Right cardiac atrium (tissue), 5 donors: ENCODE data around the gene SLIT1. TPM values are rescaled to one million over a fixed set of nuclear protein-coding genes. Genes with fewer than 3 reads are reported as not detected.

ENCODE experiments used
- ATAC-seq, 2 donors: fragments of 200-7000 bp; cut with Tn5 transposase; one replicate each; pipeline versions ENCODE4 v1.8.0 to v1.9.1; 2020; ENCODE audit warnings: moderate library complexity in 2 of 2, mild to moderate bottlenecking in 1 of 2
- DNase-seq, 3 donors: peaks; one replicate each; pipeline ENCODE4 v3.0.0-alpha.2; 2020
- H3K27ac ChIP-seq: one replicate; pipeline ENCODE4 v1.5.1; 2013; ENCODE audit warnings: mild to moderate bottlenecking, low read length, control low read depth, moderate library complexity
- H3K27me3 ChIP-seq: one replicate; pipeline ENCODE4 v1.6.1; 2013; ENCODE audit not compliant: control insufficient read depth, insufficient read depth
- H3K4me1 ChIP-seq: one replicate; pipeline ENCODE4 v1.6.1; 2013; ENCODE audit warnings: low read length; ENCODE audit not compliant: control insufficient read depth, insufficient read depth
- H3K4me3 ChIP-seq: one replicate; pipeline ENCODE4 v1.5.1; 2013; ENCODE audit warnings: low read length, control low read depth
- H3K9me3 ChIP-seq: one replicate; pipeline ENCODE4 v1.6.1; 2013; ENCODE audit warnings: low read length; ENCODE audit not compliant: control insufficient read depth
- WGBS: extraction: QIAGEN DNeasy Blood & Tissue Kit; methylation state at CpG from one replicate; pipeline ENCODE4 v1.1.7; 2013; 5-methylcytosine and 5-hydroxymethylcytosine counted together
- intact Hi-C, 4 donors: fragments of 100-400 bp; cut with DNase I; formaldehyde crosslinking; loops; one replicate each; pipeline versions ENCODE4 v1.11.0 to v1.14.0; 2022 to 2023
- polyA plus RNA-seq: library from polyadenylated mRNA; stranded (reverse); fragments of 200-250 nt; gene quantifications from one replicate; pipeline ENCODE4 v1.2.3, GENCODE V29; 2013
- total RNA-seq, 4 donors: library from RNA; stranded (reverse); fragmentation: NEBNext Ultra II Directional; extraction: Animal tissue kit (Norgen Biotek cat#: 25700); gene quantifications; one replicate each; pipeline ENCODE4 v1.2.1, GENCODE V29; 2021
- donor health status: healthy with polysubstance abuse.
- donor health status: DM: no; HTN: yes; CAD: no.
- donor health status: DM: no; HTN: no; CAD: no.
- donor health status: DM: no; HTN: yes; CAD: no; lungs with severe emphysema.
- donor health status: DM: yes; HTN: yes; CAD: no.

Gene SLIT1
- total and polyA plus RNA-seq, 5 donors = 0.11 to 0.29 (median 0.17) TPM

DNA sequence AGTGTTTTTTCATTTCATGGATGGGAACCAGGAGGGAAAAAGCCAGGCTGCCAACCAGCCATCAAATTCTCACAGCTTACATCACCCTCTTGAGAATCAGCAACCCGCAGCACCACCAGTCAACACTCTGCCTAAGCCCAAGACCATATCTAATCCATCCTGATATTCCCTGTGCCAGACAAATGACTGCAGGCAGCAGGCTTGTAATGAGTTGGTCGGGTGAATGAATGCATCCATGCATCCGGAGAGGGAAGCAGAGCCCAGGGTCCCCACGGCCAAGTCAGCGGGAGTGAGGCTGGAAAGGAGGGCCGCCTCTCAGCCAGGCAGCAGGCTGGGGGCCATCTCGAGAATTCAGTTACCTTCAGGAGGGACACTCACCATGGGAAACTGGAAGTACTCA, 46.9 kb downstream of the SLIT1 start:
- no peaks in the 10 kb centered on the region for H3K9me3 ChIP-seq
- no peak overlapping the region for H3K27ac ChIP-seq
- 34% methylated on average over 7 of the region's 7 CpGs for WGBS
- peak; percentile 79 to 85 for ATAC-seq
- intact Hi-C loops = no loop called here
- no peak for DNase-seq
- no peaks in the 10 kb centered on the region for H3K4me1 ChIP-seq
- H3K4me3 ChIP-seq = no peak overlapping the region
- H3K27me3 ChIP-seq = no peaks in the 10 kb centered on the region

DNA sequence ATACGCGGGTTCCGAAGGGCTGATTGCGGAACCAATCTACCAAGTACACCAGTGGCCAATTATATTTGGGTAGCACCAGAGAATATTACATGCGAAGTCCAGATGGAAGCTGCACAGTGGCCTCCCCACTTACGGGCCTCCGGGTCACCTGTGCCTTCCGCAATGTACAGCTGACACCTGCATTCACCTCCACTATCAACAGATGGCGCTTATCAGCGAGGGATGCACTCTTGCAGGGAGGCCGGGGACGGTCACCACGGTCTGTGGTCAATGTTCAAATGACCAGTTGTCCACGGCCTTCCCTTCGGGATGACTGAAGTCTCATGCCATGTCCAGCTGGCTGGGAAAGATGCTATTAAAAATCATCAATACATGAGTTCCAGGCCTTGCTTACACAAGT, 47.6 kb downstream of the SLIT1 start:
- Histone ChIP-seq H3K4me1 (no peaks in the 10 kb centered on the region), H3K9me3 (no peaks in the 10 kb centered on the region), H3K4me3 (no peak overlapping the region), H3K27me3 (no peaks in the 10 kb centered on the region), H3K27ac (no peak overlapping the region)
- no peak for DNase-seq
- intact Hi-C loops = no loop called here
- no peak for ATAC-seq
- 70% methylated on average over 15 of the region's 15 CpGs for WGBS

DNA sequence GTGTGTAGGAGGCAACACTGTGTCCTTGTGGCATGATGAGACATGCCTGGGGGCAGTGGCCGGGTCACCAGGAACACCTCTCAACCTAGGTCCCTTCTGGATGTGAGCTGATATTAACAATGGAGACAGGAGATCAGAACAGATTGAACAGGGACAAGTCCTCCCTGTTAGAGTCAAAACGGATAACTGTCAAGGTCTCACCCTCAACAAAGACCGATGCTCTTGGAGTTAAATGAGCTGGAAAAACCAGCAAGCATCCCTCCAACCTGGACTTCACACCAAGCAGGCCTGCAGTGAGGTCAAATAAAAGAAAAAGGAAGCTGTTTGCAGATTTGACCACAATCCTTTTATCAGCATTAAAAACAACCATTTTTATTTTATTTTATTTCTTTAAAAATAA, 49.0 kb downstream of the SLIT1 start:
- no peak overlapping the region for H3K27ac ChIP-seq
- H3K9me3 ChIP-seq = no peaks in the 10 kb centered on the region
- H3K4me3 ChIP-seq = no peak overlapping the region
- 88% methylated on average over 3 of the region's 3 CpGs for WGBS
- intact Hi-C loops = no loop called here
- DNase-seq (no peak), ATAC-seq (no peak)
- no peaks in the 10 kb centered on the region for H3K4me1 ChIP-seq
- H3K27me3 ChIP-seq = no peaks in the 10 kb centered on the region

DNA sequence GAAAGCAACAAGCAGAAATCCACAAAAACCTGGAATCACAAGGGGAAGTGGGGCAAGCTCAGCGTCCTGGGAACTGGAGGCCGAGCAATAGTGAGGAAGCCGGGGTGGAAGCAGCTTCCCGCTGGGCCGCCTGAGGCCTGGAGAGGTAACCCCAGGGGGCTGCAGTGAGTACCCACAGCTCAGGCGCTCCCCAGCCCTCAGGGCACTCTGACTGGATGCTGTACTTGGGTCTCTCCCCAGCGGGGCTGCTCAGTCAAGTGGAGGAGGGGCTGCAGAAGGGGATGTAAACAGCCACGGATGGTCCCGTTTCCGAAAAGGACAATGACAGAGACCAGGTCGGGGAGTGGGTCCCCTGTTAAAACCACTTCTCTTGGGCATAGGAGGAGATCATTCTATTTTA, 50.3 kb downstream of the SLIT1 start:
- Histone ChIP-seq H3K4me1 (no peaks in the 10 kb centered on the region), H3K27ac (no peak overlapping the region), H3K9me3 (no peaks in the 10 kb centered on the region), H3K4me3 (no peak overlapping the region), H3K27me3 (no peaks in the 10 kb centered on the region)
- 73% methylated on average over 11 of the region's 11 CpGs for WGBS
- DNase-seq (no peak), ATAC-seq (no peak)
- intact Hi-C loops = no loop called here

DNA sequence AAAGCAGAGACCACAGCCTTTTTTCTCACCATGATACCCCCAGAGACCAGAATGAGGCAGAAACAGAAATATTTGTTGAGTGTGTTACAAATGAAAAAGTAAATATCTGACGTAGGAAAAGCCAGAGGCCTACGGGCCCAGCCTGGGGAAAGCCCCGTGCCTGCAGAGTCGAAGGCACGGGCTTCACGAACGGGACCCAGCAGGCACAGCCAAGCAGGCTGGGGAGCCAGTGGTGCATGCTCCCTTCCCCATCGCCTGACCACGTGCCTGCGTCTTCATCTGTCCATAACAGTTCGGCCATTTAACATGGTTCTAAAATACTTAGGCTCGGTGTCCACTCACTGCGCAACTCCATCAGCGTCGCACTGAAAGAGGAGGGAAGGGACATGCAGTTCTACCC, 50.8 kb downstream of the SLIT1 start:
- H3K4me3 ChIP-seq = no peak overlapping the region
- H3K4me1 ChIP-seq = no peaks in the 10 kb centered on the region
- WGBS = 91% methylated on average over 15 of the region's 15 CpGs
- H3K27me3 ChIP-seq = no peaks in the 10 kb centered on the region
- intact Hi-C loops = no loop called here
- no peak overlapping the region for H3K27ac ChIP-seq
- H3K9me3 ChIP-seq = no peaks in the 10 kb centered on the region
- ATAC-seq = no peak
- DNase-seq = no peak

DNA sequence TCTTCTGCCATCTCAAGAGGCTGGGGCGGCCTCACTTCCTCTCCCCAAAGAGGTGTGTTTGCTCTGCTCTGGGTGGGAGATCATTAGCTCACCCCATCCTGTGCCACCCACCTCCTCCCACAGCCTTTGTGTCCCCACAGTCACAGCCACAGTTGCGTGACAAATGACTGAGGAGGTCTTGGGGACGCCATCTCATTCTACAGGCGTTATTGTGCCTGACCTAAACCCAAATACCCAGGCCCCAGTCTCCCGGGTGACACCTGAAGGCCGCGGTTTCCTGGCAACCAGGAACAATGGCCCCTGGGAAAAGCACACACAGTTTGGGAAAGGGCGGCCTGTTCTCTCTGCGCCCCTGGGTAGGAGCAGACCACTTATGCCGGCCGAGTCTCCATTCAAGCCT, 51.6 kb downstream of the SLIT1 start:
- 91% methylated on average over 11 of the region's 11 CpGs for WGBS
- no peak for ATAC-seq
- Histone ChIP-seq H3K27ac (no peak overlapping the region), H3K9me3 (no peaks in the 10 kb centered on the region), H3K4me1 (no peaks in the 10 kb centered on the region), H3K27me3 (no peaks in the 10 kb centered on the region), H3K4me3 (no peak overlapping the region)
- intact Hi-C loops = no loop called here
- DNase-seq = no peak

DNA sequence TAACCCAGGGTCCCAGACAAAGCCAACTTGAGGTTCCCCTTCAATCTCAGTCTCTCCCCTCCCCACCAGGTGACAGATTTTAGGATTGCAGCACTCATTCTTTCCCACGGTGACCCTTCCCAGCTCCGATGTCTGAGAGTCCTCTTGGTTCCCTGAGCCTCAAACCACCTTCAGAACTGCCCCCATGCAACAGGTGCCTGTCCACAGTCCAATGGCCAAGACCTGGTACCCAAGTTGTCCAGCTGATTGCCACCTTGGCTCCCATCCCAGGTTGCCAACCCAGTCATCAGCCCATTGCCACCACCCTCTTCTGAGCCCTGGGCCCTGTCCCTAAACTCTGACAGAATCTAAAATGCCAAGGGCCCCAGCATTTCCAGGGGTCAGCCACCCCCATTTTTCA, 53.5 kb downstream of the SLIT1 start:
- DNase-seq = no peak
- 86% methylated on average over 2 of the region's 2 CpGs for WGBS

DNA sequence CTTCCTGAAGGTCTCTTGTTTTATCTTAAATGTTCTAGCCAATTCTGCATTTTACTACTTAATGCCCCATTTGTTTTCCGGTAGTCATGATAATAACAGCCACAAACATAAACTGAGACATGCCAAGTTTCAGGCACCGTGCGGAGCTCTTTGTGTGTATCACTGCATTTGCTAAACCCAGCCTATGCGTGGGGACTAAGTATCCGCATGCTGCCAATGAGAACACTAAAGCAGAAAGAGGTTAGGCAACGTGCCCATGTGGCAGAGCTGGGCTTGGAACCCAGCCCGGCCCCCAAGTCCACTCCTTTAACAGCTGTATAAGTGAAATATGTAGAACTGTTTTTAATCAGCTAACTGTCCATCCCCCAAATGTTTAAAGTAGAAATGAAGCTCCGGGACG, 54.1 kb downstream of the SLIT1 start:
- DNase-seq (no peak), ATAC-seq (no peak)
- WGBS = 42% methylated on average over 9 of the region's 9 CpGs

More for the DNA sequence above, 53.5 kb downstream of the SLIT1 start:
- no peaks in the 10 kb centered on the region for H3K9me3 ChIP-seq
- H3K4me1 ChIP-seq = no peaks in the 10 kb centered on the region
- H3K4me3 ChIP-seq = no peak overlapping the region
- intact Hi-C loops = no loop called here
- no peaks in the 10 kb centered on the region for H3K27me3 ChIP-seq
- no peak for ATAC-seq
- no peak overlapping the region for H3K27ac ChIP-seq

DNA sequence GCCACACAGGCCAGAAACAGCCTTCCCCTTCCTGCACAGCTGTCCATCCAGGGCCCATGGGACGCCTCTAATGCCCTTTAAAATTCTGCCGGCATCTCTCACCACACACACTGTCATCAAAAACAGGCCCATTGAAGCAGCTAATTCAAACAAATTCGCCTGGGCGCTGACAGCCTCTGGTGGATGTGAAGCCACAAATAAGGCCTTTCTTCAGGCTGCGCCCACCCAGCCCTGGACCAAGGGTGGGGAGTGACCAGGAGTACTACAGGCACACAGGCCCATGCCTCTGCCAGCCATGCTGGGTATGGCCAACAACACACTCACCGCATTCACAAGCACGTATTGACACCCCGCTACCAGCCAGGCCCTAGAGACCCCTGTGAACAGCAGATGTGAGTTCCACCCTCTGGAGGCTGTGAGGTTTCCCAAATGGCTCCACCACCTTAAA, 54.6 kb downstream of the SLIT1 start:
- intact Hi-C loops = no loop called here
- Histone ChIP-seq H3K4me3 (no peak overlapping the region), H3K9me3 (no peaks in the 10 kb centered on the region), H3K4me1 (no peaks in the 10 kb centered on the region), H3K27ac (no peak overlapping the region), H3K27me3 (no peaks in the 10 kb centered on the region)
- DNase-seq (no peak), ATAC-seq (no peak)
- WGBS = 79% methylated on average over 8 of the region's 8 CpGs

More for the DNA sequence above, 54.1 kb downstream of the SLIT1 start:
- Histone ChIP-seq H3K27ac (no peak overlapping the region), H3K9me3 (no peaks in the 10 kb centered on the region), H3K27me3 (no peaks in the 10 kb centered on the region), H3K4me3 (no peak overlapping the region), H3K4me1 (no peaks in the 10 kb centered on the region)
- intact Hi-C loops = no loop called here

DNA sequence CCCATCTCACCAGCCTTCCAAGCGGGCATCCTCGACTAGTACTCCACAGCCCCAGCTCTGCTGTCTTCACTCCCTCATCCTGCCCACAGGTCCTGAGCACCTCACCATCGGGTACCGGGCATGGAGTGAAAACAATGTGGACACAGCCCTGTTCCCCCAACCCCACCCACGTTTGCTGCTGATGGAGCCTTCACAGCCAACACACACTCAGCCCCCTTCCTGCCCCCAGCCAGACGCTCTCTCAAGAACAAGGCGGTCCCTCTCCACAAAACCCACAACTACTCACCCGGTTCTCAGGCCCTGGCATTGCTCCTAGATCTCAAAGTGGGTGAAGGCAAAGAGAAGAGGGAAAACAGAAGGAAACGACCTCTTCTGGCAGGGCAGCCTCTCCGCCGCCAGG, 56.1 kb downstream of the SLIT1 start:
- intact Hi-C loops = no loop called here
- ATAC-seq (no peak), DNase-seq (no peak)
- no peaks in the 10 kb centered on the region for H3K27me3 ChIP-seq
- no peak overlapping the region for H3K27ac ChIP-seq
- H3K4me1 ChIP-seq = no peaks in the 10 kb centered on the region
- WGBS = 49% methylated on average over 11 of the region's 11 CpGs
- H3K9me3 ChIP-seq = no peaks in the 10 kb centered on the region
- no peak overlapping the region for H3K4me3 ChIP-seq

DNA sequence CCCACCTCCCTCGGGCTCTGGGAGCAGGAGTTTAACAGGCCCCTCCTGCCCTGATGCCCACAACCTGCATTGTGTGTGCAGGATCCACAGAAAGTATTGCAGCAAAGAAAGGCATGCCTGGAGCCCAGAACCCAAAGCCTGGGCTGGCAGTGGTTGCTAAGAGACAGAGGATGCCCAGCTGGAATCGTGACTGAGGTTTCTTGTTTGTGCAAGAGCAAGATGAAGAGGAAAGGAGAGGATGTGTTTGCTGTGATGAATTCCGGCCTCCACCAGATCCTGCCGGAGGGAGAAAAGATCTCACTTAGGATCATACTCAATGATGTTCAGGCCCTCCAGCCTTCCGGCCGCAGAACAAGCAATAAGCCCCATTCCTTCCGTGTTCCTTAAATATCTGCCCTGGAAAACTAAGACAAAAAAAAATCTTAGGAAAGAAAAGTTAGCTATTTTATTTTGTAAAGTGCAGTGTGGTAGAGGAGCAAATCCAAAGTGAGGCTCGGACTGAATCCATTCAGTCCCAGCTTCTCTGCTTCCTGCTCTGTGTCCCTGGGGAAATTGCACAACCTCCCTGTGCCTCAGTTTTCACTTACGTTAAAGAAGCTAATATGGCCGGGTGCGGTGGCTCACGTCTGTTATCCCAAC, 57.1 kb downstream of the SLIT1 start:
- intact Hi-C loops = no loop called here
- Histone ChIP-seq H3K27ac (no peak overlapping the region), H3K4me1 (no peaks in the 10 kb centered on the region), H3K4me3 (no peak overlapping the region), H3K9me3 (no peaks in the 10 kb centered on the region), H3K27me3 (no peaks in the 10 kb centered on the region)
- WGBS = 62% methylated on average over 12 of the region's 12 CpGs
- DNase-seq = no peak
- ATAC-seq = no peak

DNA sequence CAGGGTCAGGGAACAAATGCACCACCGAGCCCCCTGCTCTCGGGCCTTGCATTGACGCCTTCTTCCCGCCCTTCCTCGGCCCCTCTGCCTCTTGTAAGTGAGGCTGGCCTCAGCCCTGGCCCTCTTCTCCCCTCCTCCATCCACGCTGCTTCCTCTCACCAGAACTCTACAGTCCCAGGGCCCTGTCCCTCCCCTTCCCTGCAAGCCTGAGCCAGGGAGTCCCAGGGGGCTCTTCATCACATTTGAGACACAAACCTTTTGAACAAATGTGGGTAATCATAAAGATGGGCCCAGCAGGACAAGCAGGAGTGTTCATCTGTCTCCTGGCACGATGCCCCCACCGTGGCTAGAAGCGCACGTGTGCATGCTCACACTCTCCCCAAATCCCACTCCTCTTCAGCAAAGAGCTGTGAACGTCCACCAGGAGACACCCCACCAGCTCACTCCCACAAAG, 57.7 kb downstream of the SLIT1 start:
- intact Hi-C loops = no loop called here
- ATAC-seq = no peak

More for the DNA sequence above, 57.7 kb downstream of the SLIT1 start:
- Histone ChIP-seq H3K4me3 (no peak overlapping the region), H3K9me3 (no peaks in the 10 kb centered on the region), H3K27me3 (no peaks in the 10 kb centered on the region), H3K4me1 (no peaks in the 10 kb centered on the region), H3K27ac (no peak overlapping the region)
- no peak for DNase-seq
- WGBS = 63% methylated on average over 11 of the region's 11 CpGs
